ENCODE results near the gene UMODL1.

Gene UMODL1

GRCh38 chr21:42031241-42031640 is 39.9 kb upstream of the UMODL1 start:
- no peak overlapping the region for H3K4me3 Mint-ChIP-seq
- H3K9me3 Mint-ChIP-seq, result no peaks in the 10 kb centered on the region
- no peaks in the 10 kb centered on the region for H3K36me3 Mint-ChIP-seq (ENCODE audit: insufficient read depth)
- H3K4me1 Mint-ChIP-seq (ENCODE audit: low read depth in 2 of 2), result peaks cover 0 to 5% of the 10 kb centered on the region in 2 donors
- peaks cover 0 to 12% of the 10 kb centered on the region in 2 donors for H3K27me3 Mint-ChIP-seq
- no peak for DNase-seq
- ATAC-seq (replicated peaks), result no peak
- no peak overlapping the region for H3K27ac Mint-ChIP-seq

- peaks cover 0 to 12% of the 10 kb centered on the region in 2 donors for H3K27me3 Mint-ChIP-seq
- H3K27ac Mint-ChIP-seq, result no peak overlapping the region
- no peak for ATAC-seq (replicated peaks)
Observed at GRCh38 chr21:42031816-42032215, 39.3 kb upstream of the UMODL1 start.

DNA sequence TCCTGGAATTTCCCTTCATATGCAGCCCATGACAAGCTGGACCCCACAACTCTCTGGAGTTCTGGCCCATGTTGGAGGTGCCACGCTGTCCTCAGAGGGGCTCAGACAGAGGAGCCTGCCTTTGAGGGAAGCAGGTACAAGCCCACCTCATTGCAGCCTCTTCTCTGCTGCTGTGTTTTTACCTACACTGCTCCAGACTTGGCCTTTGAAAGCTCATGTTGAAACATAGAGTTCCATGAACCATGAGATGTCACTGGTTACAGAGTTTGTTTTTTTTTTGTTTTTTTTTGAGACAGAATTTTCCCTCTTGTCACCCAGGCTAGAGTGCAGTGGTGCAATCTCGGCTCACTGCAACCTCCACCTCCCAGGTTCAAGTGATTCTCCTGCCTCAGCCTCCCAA is 38.9 kb upstream of the UMODL1 start:
- no peak for DNase-seq
- Mint-ChIP-seq H3K4me3 (no peak overlapping the region), H3K27ac (no peak overlapping the region), H3K9me3 (no peaks in the 10 kb centered on the region), H3K4me1 (ENCODE audit: low read depth in 2 of 2) (peaks cover 0 to 4% of the 10 kb centered on the region in 2 donors), H3K27me3 (peaks cover 0 to 12% of the 10 kb centered on the region in 2 donors), H3K36me3 (ENCODE audit: insufficient read depth) (no peaks in the 10 kb centered on the region)
- no peak for ATAC-seq (replicated peaks)

More at GRCh38 chr21:42031816-42032215, 39.3 kb upstream of the UMODL1 start:
- no peak for DNase-seq
- H3K4me1 Mint-ChIP-seq (ENCODE audit: low read depth in 2 of 2), result peaks cover 0 to 5% of the 10 kb centered on the region in 2 donors
- H3K4me3 Mint-ChIP-seq, result no peak overlapping the region
- H3K36me3 Mint-ChIP-seq (ENCODE audit: insufficient read depth), result no peaks in the 10 kb centered on the region
- no peaks in the 10 kb centered on the region for H3K9me3 Mint-ChIP-seq

DNA sequence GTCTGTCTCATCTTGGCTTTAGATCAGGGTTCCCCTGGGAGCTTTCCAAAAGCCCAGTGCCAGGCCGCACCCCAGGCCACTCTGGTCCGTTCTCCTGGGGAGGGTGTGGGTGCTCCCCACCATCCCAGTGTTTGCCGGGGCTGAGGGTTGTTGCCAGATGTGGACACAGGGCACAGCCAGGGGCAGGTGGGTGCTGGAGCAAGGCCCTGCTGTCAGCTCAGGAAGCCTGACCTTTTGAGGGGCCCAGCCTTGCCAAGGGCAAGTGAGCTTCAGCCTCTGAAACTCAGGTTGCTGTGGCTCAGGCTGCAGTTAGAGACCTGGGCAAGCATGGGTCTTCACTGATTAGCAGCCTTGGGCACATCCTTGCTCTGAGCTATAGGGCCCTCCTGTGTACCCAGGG is 38.1 kb upstream of the UMODL1 start:
- ATAC-seq (replicated peaks) (no peak), DNase-seq (no peak)
- H3K4me1 Mint-ChIP-seq (ENCODE audit: low read depth in 2 of 2), result no peaks in the 10 kb centered on the region
- H3K27ac Mint-ChIP-seq, result no peak overlapping the region
- H3K4me3 Mint-ChIP-seq, result no peak overlapping the region
- peaks cover 0 to 12% of the 10 kb centered on the region in 2 donors for H3K27me3 Mint-ChIP-seq
- no peaks in the 10 kb centered on the region for H3K9me3 Mint-ChIP-seq
- H3K36me3 Mint-ChIP-seq (ENCODE audit: insufficient read depth), result no peaks in the 10 kb centered on the region

GRCh38 chr21:42036313-42036712 is 34.8 kb upstream of the UMODL1 start:
- H3K27ac Mint-ChIP-seq, result no peak overlapping the region
- no peak overlapping the region for H3K4me3 Mint-ChIP-seq
- peaks cover 0 to 3% of the 10 kb centered on the region in 2 donors for H3K4me1 Mint-ChIP-seq (ENCODE audit: low read depth in 2 of 2)
- ATAC-seq (replicated peaks) (no peak), DNase-seq (no peak)
- H3K36me3 Mint-ChIP-seq (ENCODE audit: insufficient read depth), result no peaks in the 10 kb centered on the region
- H3K9me3 Mint-ChIP-seq, result no peaks in the 10 kb centered on the region
- H3K27me3 Mint-ChIP-seq, result peaks cover 0 to 20% of the 10 kb centered on the region in 2 donors

DNA sequence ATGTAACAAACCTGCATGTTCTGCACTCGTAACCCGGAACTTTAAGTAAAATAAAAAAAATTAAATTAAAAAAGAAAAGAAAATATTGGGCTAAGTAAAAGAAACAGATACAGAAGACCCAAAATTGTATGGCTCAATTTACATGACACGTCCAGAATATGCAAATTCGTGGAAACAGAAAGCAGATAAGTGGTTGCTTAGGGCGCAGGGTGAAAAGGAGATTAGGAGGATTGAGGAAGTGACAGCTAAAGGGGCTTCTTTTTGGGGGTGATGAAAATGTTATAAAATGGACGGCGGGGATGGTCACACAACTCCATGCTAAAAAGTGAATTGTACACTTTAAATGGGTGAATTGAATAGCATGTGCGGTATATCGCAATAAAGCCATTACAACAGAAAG is 33.6 kb upstream of the UMODL1 start:
- DNase-seq, result no peak

DNA sequence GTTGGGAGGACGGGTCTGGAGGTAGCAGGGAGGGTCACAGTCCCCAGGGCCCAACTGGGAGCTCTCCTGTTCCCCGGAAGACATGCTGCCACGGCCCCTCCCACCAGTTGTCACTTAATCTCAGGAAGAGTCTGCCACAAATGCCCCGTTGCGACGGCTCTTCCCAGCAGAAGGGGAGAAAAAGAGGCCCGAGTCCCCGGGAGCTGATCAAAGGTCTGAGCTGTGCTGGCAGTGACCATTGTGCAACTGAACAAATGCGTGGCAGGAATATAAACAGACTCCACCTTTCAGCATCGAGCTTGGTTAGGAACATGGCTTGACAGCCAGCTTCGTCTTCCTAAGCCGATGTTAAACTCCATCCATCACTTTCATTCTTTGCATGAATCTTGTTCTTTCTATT is 33.2 kb upstream of the UMODL1 start:
- H3K9me3 Mint-ChIP-seq, result no peaks in the 10 kb centered on the region
- no peaks in the 10 kb centered on the region for H3K36me3 Mint-ChIP-seq (ENCODE audit: insufficient read depth)
- no peak overlapping the region for H3K27ac Mint-ChIP-seq
- DNase-seq (no peak), ATAC-seq (replicated peaks) (no peak)
- H3K4me3 Mint-ChIP-seq, result no peak overlapping the region
- H3K4me1 Mint-ChIP-seq (ENCODE audit: low read depth in 2 of 2), result peaks cover 0 to 6% of the 10 kb centered on the region in 2 donors
- peaks cover 0 to 23% of the 10 kb centered on the region in 2 donors for H3K27me3 Mint-ChIP-seq

More for the DNA sequence above, 33.6 kb upstream of the UMODL1 start:
- no peaks in the 10 kb centered on the region for H3K36me3 Mint-ChIP-seq (ENCODE audit: insufficient read depth)
- no peak for ATAC-seq (replicated peaks)
- peaks cover 0 to 4% of the 10 kb centered on the region in 2 donors for H3K4me1 Mint-ChIP-seq (ENCODE audit: low read depth in 2 of 2)
- H3K27me3 Mint-ChIP-seq, result peaks cover 0 to 23% of the 10 kb centered on the region in 2 donors
- no peak overlapping the region for H3K27ac Mint-ChIP-seq
- no peaks in the 10 kb centered on the region for H3K9me3 Mint-ChIP-seq
- H3K4me3 Mint-ChIP-seq, result no peak overlapping the region

GRCh38 chr21:42038393-42038792 is 32.7 kb upstream of the UMODL1 start:
- Mint-ChIP-seq H3K4me1 (ENCODE audit: low read depth in 2 of 2) (peaks cover 0 to 6% of the 10 kb centered on the region in 2 donors), H3K27ac (no peak overlapping the region), H3K27me3 (peaks cover 0 to 23% of the 10 kb centered on the region in 2 donors), H3K9me3 (no peaks in the 10 kb centered on the region), H3K4me3 (no peak overlapping the region), H3K36me3 (ENCODE audit: insufficient read depth) (no peaks in the 10 kb centered on the region)
- DNase-seq (no peak), ATAC-seq (replicated peaks) (no peak)

- ATAC-seq (replicated peaks), result no peak
- H3K36me3 Mint-ChIP-seq (ENCODE audit: insufficient read depth), result no peaks in the 10 kb centered on the region
- no peak for DNase-seq
- H3K27me3 Mint-ChIP-seq, result peaks cover 0 to 23% of the 10 kb centered on the region in 2 donors
- H3K4me3 Mint-ChIP-seq, result no peak overlapping the region
- peaks cover 0 to 6% of the 10 kb centered on the region in 2 donors for H3K4me1 Mint-ChIP-seq (ENCODE audit: low read depth in 2 of 2)
- H3K9me3 Mint-ChIP-seq, result no peaks in the 10 kb centered on the region
- no peak overlapping the region for H3K27ac Mint-ChIP-seq
Observed at GRCh38 chr21:42038826-42039425, 32.2 kb upstream of the UMODL1 start.

DNA sequence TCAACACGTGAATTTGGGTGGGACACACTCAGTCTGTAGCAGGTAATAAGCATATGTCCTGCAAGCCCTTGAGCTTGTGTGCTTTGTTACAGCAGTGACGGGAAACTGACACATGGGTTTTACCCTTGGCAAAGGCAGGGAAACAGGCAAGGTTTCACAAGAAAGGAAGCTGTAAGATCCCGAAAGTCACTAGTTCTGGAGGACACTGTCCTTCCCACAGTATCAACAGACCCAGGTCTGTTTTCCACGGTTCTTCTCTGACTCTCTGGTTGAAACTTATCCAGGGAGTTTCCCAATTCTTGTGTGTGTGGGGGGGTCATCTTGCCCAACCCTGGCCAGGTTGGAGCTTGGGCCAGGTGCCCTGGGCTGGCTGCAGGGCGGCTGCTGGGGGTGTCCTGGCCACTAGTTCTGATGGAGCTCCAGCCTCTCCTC is 31.6 kb upstream of the UMODL1 start:
- DNase-seq, result no peak

GRCh38 chr21:42039911-42040351 is 31.2 kb upstream of the UMODL1 start:
- ATAC-seq (replicated peaks) (no peak), DNase-seq (no peak)
- H3K36me3 Mint-ChIP-seq (ENCODE audit: insufficient read depth), result no peaks in the 10 kb centered on the region
- peaks cover 0 to 6% of the 10 kb centered on the region in 2 donors for H3K4me1 Mint-ChIP-seq (ENCODE audit: low read depth in 2 of 2)
- H3K9me3 Mint-ChIP-seq, result no peaks in the 10 kb centered on the region
- peaks cover 0 to 14% of the 10 kb centered on the region in 2 donors for H3K27me3 Mint-ChIP-seq
- no peak overlapping the region for H3K27ac Mint-ChIP-seq
- H3K4me3 Mint-ChIP-seq, result no peak overlapping the region

More for the DNA sequence above, 31.6 kb upstream of the UMODL1 start:
- H3K27me3 Mint-ChIP-seq, result peaks cover 0 to 19% of the 10 kb centered on the region in 2 donors
- no peak overlapping the region for H3K27ac Mint-ChIP-seq
- no peaks in the 10 kb centered on the region for H3K36me3 Mint-ChIP-seq (ENCODE audit: insufficient read depth)
- no peak overlapping the region for H3K4me3 Mint-ChIP-seq
- ATAC-seq (replicated peaks), result no peak
- H3K9me3 Mint-ChIP-seq, result no peaks in the 10 kb centered on the region
- peaks cover 0 to 6% of the 10 kb centered on the region in 2 donors for H3K4me1 Mint-ChIP-seq (ENCODE audit: low read depth in 2 of 2)

DNA sequence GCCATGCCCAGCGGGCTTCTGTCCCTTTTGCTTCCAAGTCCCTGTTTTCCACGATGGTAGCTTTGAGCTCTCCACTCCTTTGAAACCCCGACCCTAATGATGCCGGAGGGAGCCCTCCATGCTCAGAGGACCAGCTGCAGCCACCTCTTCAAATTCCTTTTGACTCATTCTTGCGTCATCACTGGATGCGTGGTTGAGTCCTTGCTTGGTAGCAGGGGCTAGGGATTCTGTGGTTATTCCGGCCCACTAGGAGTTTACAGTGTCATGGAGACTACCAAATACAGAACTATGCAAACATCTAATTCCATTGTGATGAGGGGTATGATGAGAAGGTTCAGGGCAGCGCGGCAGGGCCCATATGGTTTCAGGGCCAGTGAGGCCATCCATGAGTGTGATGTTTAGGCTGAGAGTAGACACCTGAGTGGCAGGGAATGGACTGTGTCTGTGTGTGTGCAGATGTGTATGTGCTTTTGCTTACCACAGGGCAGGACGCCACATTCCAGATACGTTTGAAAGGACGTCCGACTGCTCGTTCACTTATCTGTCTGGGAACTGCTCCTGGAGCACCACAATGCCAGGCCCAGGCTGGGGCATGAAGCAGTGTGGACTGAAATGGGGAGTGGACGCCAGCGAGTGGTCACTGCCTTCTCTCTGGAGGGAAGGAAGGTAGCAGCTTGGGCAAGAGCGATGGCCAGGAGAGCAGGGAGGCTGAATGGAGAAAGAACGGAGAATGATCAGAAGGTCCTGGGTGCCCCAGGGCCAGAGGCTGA is 30.5 kb upstream of the UMODL1 start:
- Mint-ChIP-seq H3K36me3 (ENCODE audit: insufficient read depth) (no peaks in the 10 kb centered on the region), H3K4me1 (ENCODE audit: low read depth in 2 of 2) (peaks cover 0 to 6% of the 10 kb centered on the region in 2 donors), H3K4me3 (no peak overlapping the region), H3K27me3 (peaks cover 0 to 12% of the 10 kb centered on the region in 2 donors), H3K9me3 (no peaks in the 10 kb centered on the region), H3K27ac (no peak overlapping the region)
- DNase-seq, result no peak
- no peak for ATAC-seq (replicated peaks)

DNA sequence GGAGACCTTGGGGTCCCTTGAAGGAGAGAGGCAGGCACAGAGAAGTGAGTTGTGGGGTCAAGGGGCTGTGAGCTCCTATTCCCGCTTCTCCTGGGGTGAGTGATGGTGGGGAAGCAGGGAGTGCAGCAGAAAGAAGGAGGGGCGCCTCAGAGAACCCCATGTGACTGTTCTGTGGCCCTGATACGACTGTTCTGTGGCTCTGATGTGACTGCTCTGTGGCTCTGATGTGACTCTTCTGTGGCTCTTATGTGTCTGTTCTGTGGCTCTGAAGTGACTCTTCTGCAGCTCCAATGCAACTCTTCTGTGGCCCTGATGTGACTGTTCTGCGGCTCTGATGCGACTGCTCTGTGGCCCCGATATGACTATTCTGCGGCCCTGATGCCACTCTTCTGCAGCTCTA is 29.9 kb upstream of the UMODL1 start:
- no peak for DNase-seq
- H3K27ac Mint-ChIP-seq, result peak overlapping the region in 1 of 2 donors; percentile 59
- no peaks in the 10 kb centered on the region for H3K9me3 Mint-ChIP-seq
- H3K4me1 Mint-ChIP-seq (ENCODE audit: low read depth in 2 of 2), result peaks cover 0 to 6% of the 10 kb centered on the region in 2 donors
- H3K36me3 Mint-ChIP-seq (ENCODE audit: insufficient read depth), result peaks cover 3% of the 10 kb centered on the region
- peaks cover 0 to 17% of the 10 kb centered on the region in 2 donors for H3K27me3 Mint-ChIP-seq
- ATAC-seq (replicated peaks), result no peak
- no peak overlapping the region for H3K4me3 Mint-ChIP-seq

- Mint-ChIP-seq H3K9me3 (no peaks in the 10 kb centered on the region), H3K4me1 (ENCODE audit: low read depth in 2 of 2) (peaks cover 0 to 6% of the 10 kb centered on the region in 2 donors), H3K27ac (peak overlapping the region in 1 of 2 donors; percentile 59), H3K27me3 (peaks cover 0 to 17% of the 10 kb centered on the region in 2 donors), H3K4me3 (no peak overlapping the region), H3K36me3 (ENCODE audit: insufficient read depth) (peaks cover 3% of the 10 kb centered on the region)
- no peak for ATAC-seq (replicated peaks)
- DNase-seq, result no peak
Observed at GRCh38 chr21:42041711-42042110, 29.4 kb upstream of the UMODL1 start.
